Measurements from ENCODE around the gene CFAP20DC. TPM values are rescaled to one million over a fixed set of nuclear protein-coding genes. Genes with fewer than 3 reads are reported as not detected.

The CFAP20DC gene
- total RNA-seq, 5 donors from 2014 or later (not counting 1 experiment from before 2014, with no cell fraction given), result 0.26 to 0.51 (median 0.28) TPM; not detected in 2

GRCh38 chr3:59046839-59047238, 3.0 kb downstream of the CFAP20DC start:
- H3K27me3 Mint-ChIP-seq, result no peaks in the 10 kb centered on the region
- H3K27me3 ChIP-seq (replicated peaks in 1 of 2; ENCODE audit: control insufficient read depth in 2 of 2, extremely low read depth in 1 of 2, insufficient read depth in 2 of 2, low read length in 1 of 2), result no peaks in the 10 kb centered on the region
- H3K4me1 ChIP-seq (ENCODE audit: control insufficient read depth in 1 of 2, extremely low read depth in 1 of 2, insufficient read depth in 2 of 2, low read length in 2 of 2), result peaks cover 0 to 11% of the 10 kb centered on the region in 2 experiments
- H3K27ac Mint-ChIP-seq, result no peak overlapping the region
- WGBS (ENCODE audit: insufficient coverage), result 80% methylated on average over 1 of the region's 2 CpGs
- ChIA-PET CTCF (no interaction called here), POLR2A (no interaction called here)
- no peak overlapping the region for H3K4me3 ChIP-seq (ENCODE audit: control insufficient read depth in 1 of 2, extremely low read depth in 1 of 2, low read length in 1 of 2)
- H3K4me3 Mint-ChIP-seq, result no peak overlapping the region
- no peaks in the 10 kb centered on the region for H3K9me3 Mint-ChIP-seq
- no peaks in the 10 kb centered on the region for H3K9me3 ChIP-seq
- H3K36me3 ChIP-seq (ENCODE audit: control insufficient read depth in 2 of 2, extremely low read depth in 1 of 2, insufficient read depth in 1 of 2, low read length in 1 of 2), result no peaks in the 10 kb centered on the region
- no peak overlapping the region for H3K27ac ChIP-seq (ENCODE audit: low read length)
- no peaks in the 10 kb centered on the region for H3K36me3 Mint-ChIP-seq
- no peak for ATAC-seq (replicated peaks in 1 of 4)
- DNase-seq, result no peak
- peaks cover 4 to 9% (median 8%) of the 10 kb centered on the region in 3 donors for H3K4me1 Mint-ChIP-seq

- ATAC-seq (replicated peaks in 1 of 4) (no peak), DNase-seq (no peak)
- H3K4me1 Mint-ChIP-seq, result no peaks in the 10 kb centered on the region
- ChIA-PET CTCF (interaction anchor here in 1 of 2 donors (1.2 kb wide), 1 partner anchor 29 kb away, joined by 3 read pairs; no protein-coding TSS in a partner anchor), POLR2A (no interaction called here)
- no peak overlapping the region for H3K4me3 Mint-ChIP-seq
- no peak overlapping the region for H3K27ac ChIP-seq (ENCODE audit: low read length)
- no peak overlapping the region for H3K27ac Mint-ChIP-seq
- no peaks in the 10 kb centered on the region for H3K27me3 Mint-ChIP-seq
- no peaks in the 10 kb centered on the region for H3K36me3 Mint-ChIP-seq
- no peaks in the 10 kb centered on the region for H3K27me3 ChIP-seq (replicated peaks in 1 of 2; ENCODE audit: control insufficient read depth in 2 of 2, extremely low read depth in 1 of 2, insufficient read depth in 2 of 2, low read length in 1 of 2)
- H3K9me3 ChIP-seq, result no peaks in the 10 kb centered on the region
- no peak overlapping the region for H3K4me3 ChIP-seq (ENCODE audit: control insufficient read depth in 1 of 2, extremely low read depth in 1 of 2, low read length in 1 of 2)
- no peaks in the 10 kb centered on the region for H3K36me3 ChIP-seq (ENCODE audit: control insufficient read depth in 2 of 2, extremely low read depth in 1 of 2, insufficient read depth in 1 of 2, low read length in 1 of 2)
- WGBS (ENCODE audit: insufficient coverage), result 91% methylated on average over 1 of the region's 2 CpGs
- no peaks in the 10 kb centered on the region for H3K4me1 ChIP-seq (ENCODE audit: control insufficient read depth in 1 of 2, extremely low read depth in 1 of 2, insufficient read depth in 2 of 2, low read length in 2 of 2)
- no peaks in the 10 kb centered on the region for H3K9me3 Mint-ChIP-seq
Observed at GRCh38 chr3:59043391-59043790, 6.4 kb downstream of the CFAP20DC start.

DNA sequence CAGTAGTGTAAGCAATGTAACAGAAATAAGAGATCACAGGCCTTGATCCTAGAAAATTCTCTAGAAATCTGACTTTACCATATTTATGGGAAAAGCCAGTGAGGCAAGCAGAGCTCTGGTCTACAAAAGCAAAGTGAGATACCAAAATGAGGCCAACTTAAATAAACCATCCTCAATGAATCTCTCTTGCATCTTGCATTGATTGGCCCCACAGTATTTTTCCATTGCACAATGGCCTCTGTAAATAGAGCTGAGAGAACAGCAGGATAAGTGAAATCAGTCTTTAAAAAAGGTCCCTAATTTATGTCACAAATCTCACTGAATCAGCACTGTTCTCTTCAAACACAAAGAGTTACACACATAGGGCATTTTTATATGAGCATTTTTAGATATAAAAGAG, 8.9 kb downstream of the CFAP20DC start:
- Mint-ChIP-seq H3K4me3 (no peak overlapping the region), H3K4me1 (no peaks in the 10 kb centered on the region), H3K9me3 (no peaks in the 10 kb centered on the region), H3K27ac (no peak overlapping the region), H3K27me3 (no peaks in the 10 kb centered on the region), H3K36me3 (no peaks in the 10 kb centered on the region)
- POLR2A ChIA-PET, result no interaction called here
- CTCF ChIA-PET, result no interaction called here
- Histone ChIP-seq H3K4me3 (ENCODE audit: control insufficient read depth in 1 of 2, extremely low read depth in 1 of 2, low read length in 1 of 2) (no peak overlapping the region), H3K27me3 (replicated peaks in 1 of 2; ENCODE audit: control insufficient read depth in 2 of 2, extremely low read depth in 1 of 2, insufficient read depth in 2 of 2, low read length in 1 of 2) (no peaks in the 10 kb centered on the region), H3K36me3 (ENCODE audit: control insufficient read depth in 2 of 2, extremely low read depth in 1 of 2, insufficient read depth in 1 of 2, low read length in 1 of 2) (no peaks in the 10 kb centered on the region), H3K4me1 (ENCODE audit: control insufficient read depth in 1 of 2, extremely low read depth in 1 of 2, insufficient read depth in 2 of 2, low read length in 2 of 2) (no peaks in the 10 kb centered on the region), H3K27ac (ENCODE audit: low read length) (no peak overlapping the region), H3K9me3 (no peaks in the 10 kb centered on the region)
- DNase-seq (no peak), ATAC-seq (replicated peaks in 1 of 4) (no peak)

DNA sequence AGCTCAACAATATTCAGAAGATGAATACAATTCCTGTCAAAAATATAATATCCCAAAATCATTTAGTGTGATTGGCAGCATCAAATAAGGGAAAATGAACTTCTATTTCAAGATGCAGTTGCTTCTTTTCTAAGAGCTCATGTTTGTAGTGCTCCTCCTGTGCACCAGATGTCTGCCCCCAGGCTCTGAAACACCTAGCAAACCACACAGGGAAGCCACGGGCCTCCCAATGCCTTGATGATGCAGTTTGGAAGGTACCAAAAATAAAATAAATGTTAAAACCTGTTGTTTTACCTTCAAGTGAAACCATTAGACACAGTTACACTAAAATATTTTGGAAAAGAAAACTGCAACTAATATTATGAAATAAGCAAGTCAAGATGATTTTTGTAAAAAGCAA, 22.2 kb downstream of the CFAP20DC start:
- H3K9me3 Mint-ChIP-seq, result no peaks in the 10 kb centered on the region

GRCh38 chr3:59023612-59024011, 26.2 kb downstream of the CFAP20DC start:
- Mint-ChIP-seq H3K27ac (no peak overlapping the region), H3K9me3 (no peaks in the 10 kb centered on the region), H3K36me3 (no peaks in the 10 kb centered on the region), H3K4me1 (no peaks in the 10 kb centered on the region), H3K27me3 (peaks cover 2 to 21% of the 10 kb centered on the region in 2 donors), H3K4me3 (no peak overlapping the region)
- Histone ChIP-seq H3K9me3 (no peaks in the 10 kb centered on the region), H3K4me3 (ENCODE audit: control insufficient read depth in 1 of 2, extremely low read depth in 1 of 2, low read length in 1 of 2) (no peak overlapping the region), H3K36me3 (ENCODE audit: control insufficient read depth in 2 of 2, extremely low read depth in 1 of 2, insufficient read depth in 1 of 2, low read length in 1 of 2) (no peaks in the 10 kb centered on the region), H3K4me1 (ENCODE audit: control insufficient read depth in 1 of 2, extremely low read depth in 1 of 2, insufficient read depth in 2 of 2, low read length in 2 of 2) (no peaks in the 10 kb centered on the region), H3K27ac (ENCODE audit: low read length) (no peak overlapping the region), H3K27me3 (replicated peaks in 1 of 2; ENCODE audit: control insufficient read depth in 2 of 2, extremely low read depth in 1 of 2, insufficient read depth in 2 of 2, low read length in 1 of 2) (no peaks in the 10 kb centered on the region)
- ATAC-seq (replicated peaks in 1 of 4) (no peak), DNase-seq (no peak)
- no CpG with 5 or more reads among the region's 3 CpGs for WGBS (ENCODE audit: insufficient coverage)
- ChIA-PET POLR2A (no interaction called here), CTCF (no interaction called here)

More for the DNA sequence above, 22.2 kb downstream of the CFAP20DC start:
- Mint-ChIP-seq H3K27ac (no peak overlapping the region), H3K36me3 (no peaks in the 10 kb centered on the region), H3K4me1 (no peaks in the 10 kb centered on the region), H3K27me3 (peaks cover 4 to 6% of the 10 kb centered on the region in 2 donors), H3K4me3 (no peak overlapping the region)
- no peak for DNase-seq
- WGBS (ENCODE audit: insufficient coverage), result no CpG with 5 or more reads among the region's 1 CpG
- ChIA-PET POLR2A (no interaction called here), CTCF (no interaction called here)
- H3K4me3 ChIP-seq (ENCODE audit: control insufficient read depth in 1 of 2, extremely low read depth in 1 of 2, low read length in 1 of 2), result no peak overlapping the region
- H3K27ac ChIP-seq (ENCODE audit: low read length), result no peak overlapping the region
- no peaks in the 10 kb centered on the region for H3K4me1 ChIP-seq (ENCODE audit: control insufficient read depth in 1 of 2, extremely low read depth in 1 of 2, insufficient read depth in 2 of 2, low read length in 2 of 2)
- no peak for ATAC-seq (replicated peaks in 1 of 4)
- no peaks in the 10 kb centered on the region for H3K36me3 ChIP-seq (ENCODE audit: control insufficient read depth in 2 of 2, extremely low read depth in 1 of 2, insufficient read depth in 1 of 2, low read length in 1 of 2)
- H3K27me3 ChIP-seq (replicated peaks in 1 of 2; ENCODE audit: control insufficient read depth in 2 of 2, extremely low read depth in 1 of 2, insufficient read depth in 2 of 2, low read length in 1 of 2), result peaks cover 0 to 8% of the 10 kb centered on the region in 2 experiments
- H3K9me3 ChIP-seq, result no peaks in the 10 kb centered on the region

DNA sequence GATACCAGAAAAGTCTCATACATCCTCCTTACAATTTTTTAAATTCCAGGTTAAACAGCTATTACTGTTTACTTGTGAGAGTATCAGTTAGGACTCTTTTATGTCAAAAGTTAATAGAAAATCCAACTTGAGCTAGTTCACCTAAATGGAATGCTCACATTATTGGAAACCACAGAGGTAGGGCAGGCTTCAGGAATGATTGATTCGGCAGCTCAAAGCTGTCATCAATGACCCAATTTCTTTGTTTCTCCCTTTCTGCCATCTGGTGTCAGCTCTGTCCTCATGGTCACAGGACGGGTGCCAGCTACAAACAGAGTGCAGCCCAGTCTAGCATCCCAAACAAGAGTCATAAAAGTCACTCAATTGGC, 32.2 kb downstream of the CFAP20DC start:
- ATAC-seq (replicated peaks in 1 of 4) (no peak), DNase-seq (no peak)
- H3K27me3 ChIP-seq (replicated peaks in 1 of 2; ENCODE audit: control insufficient read depth in 2 of 2, extremely low read depth in 1 of 2, insufficient read depth in 2 of 2, low read length in 1 of 2), result no peaks in the 10 kb centered on the region
- no peak overlapping the region for H3K4me3 Mint-ChIP-seq
- H3K27ac ChIP-seq (ENCODE audit: low read length), result no peak overlapping the region
- H3K36me3 ChIP-seq (ENCODE audit: control insufficient read depth in 2 of 2, extremely low read depth in 1 of 2, insufficient read depth in 1 of 2, low read length in 1 of 2), result no peaks in the 10 kb centered on the region
- H3K27me3 Mint-ChIP-seq, result peaks cover 0 to 20% of the 10 kb centered on the region in 2 donors
- no peak overlapping the region for H3K27ac Mint-ChIP-seq
- no peaks in the 10 kb centered on the region for H3K4me1 Mint-ChIP-seq
- WGBS (ENCODE audit: insufficient coverage), result 90% methylated on average over 2 of the region's 2 CpGs
- no peaks in the 10 kb centered on the region for H3K4me1 ChIP-seq (ENCODE audit: control insufficient read depth in 1 of 2, extremely low read depth in 1 of 2, insufficient read depth in 2 of 2, low read length in 2 of 2)
- H3K36me3 Mint-ChIP-seq, result no peaks in the 10 kb centered on the region
- ChIA-PET CTCF (no interaction called here), POLR2A (no interaction called here)
- H3K9me3 ChIP-seq, result no peaks in the 10 kb centered on the region
- H3K9me3 Mint-ChIP-seq, result no peaks in the 10 kb centered on the region
- no peak overlapping the region for H3K4me3 ChIP-seq (ENCODE audit: control insufficient read depth in 1 of 2, extremely low read depth in 1 of 2, low read length in 1 of 2)

DNA sequence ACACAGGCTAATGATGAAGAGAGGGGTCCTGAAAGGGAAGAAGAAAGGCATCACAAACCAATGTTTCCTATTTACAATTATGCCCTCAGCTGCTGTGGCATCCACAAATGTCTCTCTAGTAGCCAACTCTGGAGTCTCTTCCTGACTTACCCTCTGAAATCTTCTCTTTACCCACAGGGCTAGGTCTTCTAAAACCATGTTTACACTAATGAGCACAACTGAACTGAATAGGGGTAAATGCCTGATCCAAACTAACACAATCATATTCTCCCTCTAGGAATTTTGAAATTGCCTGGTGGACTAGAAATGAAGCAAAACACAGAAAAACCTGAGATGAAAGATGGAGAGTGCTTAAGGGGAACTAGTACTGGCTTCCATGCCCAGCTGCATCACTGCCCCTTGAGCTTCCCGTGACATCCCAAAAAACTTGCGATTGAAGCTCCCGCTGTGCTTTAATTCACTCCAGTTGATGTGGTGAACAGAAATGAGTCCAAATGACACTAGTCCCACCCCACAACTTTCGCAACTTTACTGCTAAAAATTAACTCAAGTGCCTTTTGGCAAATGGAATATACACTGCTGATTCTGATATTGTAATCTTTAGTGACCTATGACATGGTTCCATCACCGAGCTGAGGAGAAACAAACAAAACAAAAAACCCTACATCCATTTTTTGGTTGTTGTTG, 32.8 kb downstream of the CFAP20DC start:
- H3K36me3 ChIP-seq (ENCODE audit: control insufficient read depth in 2 of 2, extremely low read depth in 1 of 2, insufficient read depth in 1 of 2, low read length in 1 of 2), result no peaks in the 10 kb centered on the region
- H3K27ac Mint-ChIP-seq, result no peak overlapping the region
- no peaks in the 10 kb centered on the region for H3K36me3 Mint-ChIP-seq
- no peak overlapping the region for H3K4me3 Mint-ChIP-seq
- CTCF ChIA-PET, result no interaction called here
- no peaks in the 10 kb centered on the region for H3K9me3 Mint-ChIP-seq
- H3K4me1 ChIP-seq (ENCODE audit: control insufficient read depth in 1 of 2, extremely low read depth in 1 of 2, insufficient read depth in 2 of 2, low read length in 2 of 2), result no peaks in the 10 kb centered on the region
- POLR2A ChIA-PET, result no interaction called here
- H3K27me3 ChIP-seq (replicated peaks in 1 of 2; ENCODE audit: control insufficient read depth in 2 of 2, extremely low read depth in 1 of 2, insufficient read depth in 2 of 2, low read length in 1 of 2), result no peaks in the 10 kb centered on the region
- ATAC-seq (replicated peaks in 1 of 4) (no peak), DNase-seq (no peak)
- peaks cover 0 to 20% of the 10 kb centered on the region in 2 donors for H3K27me3 Mint-ChIP-seq
- no peaks in the 10 kb centered on the region for H3K4me1 Mint-ChIP-seq
- no CpG with 5 or more reads among the region's 5 CpGs for WGBS (ENCODE audit: insufficient coverage)
- H3K27ac ChIP-seq (ENCODE audit: low read length), result no peak overlapping the region
- H3K9me3 ChIP-seq, result no peaks in the 10 kb centered on the region
- no peak overlapping the region for H3K4me3 ChIP-seq (ENCODE audit: control insufficient read depth in 1 of 2, extremely low read depth in 1 of 2, low read length in 1 of 2)
